ENCODE results near the gene RAB30.

The RAB30 gene

GRCh38 chr11:83071567-83072349 lies at the start of gene RAB30:
Gene RAB30, minus strand, starts transcription at chr11:83071897. Its CDS starts 74,581 bp downstream, at chr11:82997316.
- Histone ChIP-seq H3F3A (ENCODE audit: control insufficient read depth, insufficient read depth) (peaks cover 7% of the 10 kb centered on the region), H3K79me2 (ENCODE audit: control insufficient read depth, low read length) (peaks cover 92% of the 10 kb centered on the region), H3K27me3 (ENCODE audit: control insufficient read depth, low read length) (no peaks in the 10 kb centered on the region), H3K9me2 (replicated peaks; ENCODE audit: control insufficient read depth, low read length) (no peaks in the 10 kb centered on the region), H3K36me3 (ENCODE audit: control insufficient read depth, low read length) (peaks cover 90% of the 10 kb centered on the region), H3K4me1 (ENCODE audit: control insufficient read depth, low read length) (peaks cover 57% of the 10 kb centered on the region), H3K27ac (ENCODE audit: low read depth, low read length) (peak within 1 kb of the TSS; percentile 99), H4K20me1 (ENCODE audit: control insufficient read depth, insufficient read depth, low read depth, low read length) (no peaks in the 10 kb centered on the region), H3K4me2 (ENCODE audit: low read length) (peak within 1 kb of the TSS; percentile 93), H3K9me3 (ENCODE audit: control insufficient read depth, insufficient read depth, low read length) (no peaks in the 10 kb centered on the region), H3K4me3 (ENCODE audit: low read length) (peak within 1 kb of the TSS; percentile 80)
- TF ChIP-seq EZH2phosphoT487 (IDR thresholded peaks at IDR 0.05; ENCODE audit: borderline replicate concordance, low read length): no peak
- TF ChIP-seq, protein P1, sequence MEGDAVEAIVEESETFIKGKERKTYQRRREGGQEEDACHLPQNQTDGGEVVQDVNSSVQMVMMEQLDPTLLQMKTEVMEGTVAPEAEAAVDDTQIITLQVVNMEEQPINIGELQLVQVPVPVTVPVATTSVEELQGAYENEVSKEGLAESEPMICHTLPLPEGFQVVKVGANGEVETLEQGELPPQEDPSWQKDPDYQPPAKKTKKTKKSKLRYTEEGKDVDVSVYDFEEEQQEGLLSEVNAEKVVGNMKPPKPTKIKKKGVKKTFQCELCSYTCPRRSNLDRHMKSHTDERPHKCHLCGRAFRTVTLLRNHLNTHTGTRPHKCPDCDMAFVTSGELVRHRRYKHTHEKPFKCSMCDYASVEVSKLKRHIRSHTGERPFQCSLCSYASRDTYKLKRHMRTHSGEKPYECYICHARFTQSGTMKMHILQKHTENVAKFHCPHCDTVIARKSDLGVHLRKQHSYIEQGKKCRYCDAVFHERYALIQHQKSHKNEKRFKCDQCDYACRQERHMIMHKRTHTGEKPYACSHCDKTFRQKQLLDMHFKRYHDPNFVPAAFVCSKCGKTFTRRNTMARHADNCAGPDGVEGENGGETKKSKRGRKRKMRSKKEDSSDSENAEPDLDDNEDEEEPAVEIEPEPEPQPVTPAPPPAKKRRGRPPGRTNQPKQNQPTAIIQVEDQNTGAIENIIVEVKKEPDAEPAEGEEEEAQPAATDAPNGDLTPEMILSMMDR (IDR thresholded peaks at IDR 0.05; ENCODE audit: low read depth, low read length, poor library complexity, severe bottlenecking): no peak

GRCh38 chr11:83120327-83120726 lies 48.6 kb upstream of the RAB30 start:
- Histone ChIP-seq H3F3A (ENCODE audit: control insufficient read depth, insufficient read depth) (peaks cover 9% of the 10 kb centered on the region), H3K4me1 (ENCODE audit: control insufficient read depth, low read length) (peaks cover 62% of the 10 kb centered on the region), H3K36me3 (ENCODE audit: control insufficient read depth, low read length) (no peaks in the 10 kb centered on the region), H3K27me3 (ENCODE audit: control insufficient read depth, low read length) (no peaks in the 10 kb centered on the region), H3K27ac (ENCODE audit: low read depth, low read length) (no peak overlapping the region), H3K4me3 (ENCODE audit: low read length) (no peak overlapping the region), H3K9me2 (replicated peaks; ENCODE audit: control insufficient read depth, low read length) (no peaks in the 10 kb centered on the region), H4K20me1 (ENCODE audit: control insufficient read depth, insufficient read depth, low read depth, low read length) (no peaks in the 10 kb centered on the region), H3K79me2 (ENCODE audit: control insufficient read depth, low read length) (no peaks in the 10 kb centered on the region), H3K4me2 (ENCODE audit: low read length) (peak overlapping the region; percentile 11; the same call in 1 of the 2 replicates), H3K9me3 (ENCODE audit: control insufficient read depth, insufficient read depth, low read length) (no peaks in the 10 kb centered on the region)
- TF ChIP-seq, protein P1 (IDR thresholded peaks at IDR 0.05; ENCODE audit: low read depth, low read length, poor library complexity, severe bottlenecking): no peak
- no peak for TF ChIP-seq EZH2phosphoT487 (IDR thresholded peaks at IDR 0.05; ENCODE audit: borderline replicate concordance, low read length)

GRCh38 chr11:83119216-83119615 lies 47.5 kb upstream of the RAB30 start:
- Histone ChIP-seq H3K27ac (ENCODE audit: low read depth, low read length) (no peak overlapping the region), H3K9me3 (ENCODE audit: control insufficient read depth, insufficient read depth, low read length) (no peaks in the 10 kb centered on the region), H3K4me1 (ENCODE audit: control insufficient read depth, low read length) (peaks cover 62% of the 10 kb centered on the region), H3K4me2 (ENCODE audit: low read length) (no peak overlapping the region), H3F3A (ENCODE audit: control insufficient read depth, insufficient read depth) (peaks cover 5% of the 10 kb centered on the region; the same call in 1 of the 2 replicates), H3K36me3 (ENCODE audit: control insufficient read depth, low read length) (no peaks in the 10 kb centered on the region), H3K4me3 (ENCODE audit: low read length) (no peak overlapping the region), H3K9me2 (replicated peaks; ENCODE audit: control insufficient read depth, low read length) (no peaks in the 10 kb centered on the region), H3K27me3 (ENCODE audit: control insufficient read depth, low read length) (no peaks in the 10 kb centered on the region), H3K79me2 (ENCODE audit: control insufficient read depth, low read length) (no peaks in the 10 kb centered on the region), H4K20me1 (ENCODE audit: control insufficient read depth, insufficient read depth, low read depth, low read length) (no peaks in the 10 kb centered on the region)
- no peak for TF ChIP-seq EZH2phosphoT487 (IDR thresholded peaks at IDR 0.05; ENCODE audit: borderline replicate concordance, low read length)
- TF ChIP-seq, protein P1 (IDR thresholded peaks at IDR 0.05; ENCODE audit: low read depth, low read length, poor library complexity, severe bottlenecking): no peak

Measured in DOHH2 (cell line).